SU-DHL-6 (cell line): Measurements from ENCODE around the gene RIMS4.

Experiments used
- EZH2phosphoT487 ChIP-seq: fragments of 200-600 bp; sonication (generic), shearing (Covaris generic); conservative IDR thresholded peaks from 2 replicates; pipeline ENCODE4 v1.6.1; 2018; ENCODE audit warnings: mild to moderate bottlenecking, antibody characterized with exemption, low read length, moderate library complexity, mixed read lengths
- TF ChIP-seq, protein P1 (sequence below): fragments of 200-600 bp; sonication (generic); IDR thresholded peaks from one replicate; pipeline ENCODE4 v1.5.1; 2017; ENCODE audit warnings: antibody characterized with exemption, mild to moderate bottlenecking, low read length, moderate library complexity; ENCODE audit not compliant: insufficient read depth, poor library complexity, severe bottlenecking

- TF ChIP-seq, protein P1, sequence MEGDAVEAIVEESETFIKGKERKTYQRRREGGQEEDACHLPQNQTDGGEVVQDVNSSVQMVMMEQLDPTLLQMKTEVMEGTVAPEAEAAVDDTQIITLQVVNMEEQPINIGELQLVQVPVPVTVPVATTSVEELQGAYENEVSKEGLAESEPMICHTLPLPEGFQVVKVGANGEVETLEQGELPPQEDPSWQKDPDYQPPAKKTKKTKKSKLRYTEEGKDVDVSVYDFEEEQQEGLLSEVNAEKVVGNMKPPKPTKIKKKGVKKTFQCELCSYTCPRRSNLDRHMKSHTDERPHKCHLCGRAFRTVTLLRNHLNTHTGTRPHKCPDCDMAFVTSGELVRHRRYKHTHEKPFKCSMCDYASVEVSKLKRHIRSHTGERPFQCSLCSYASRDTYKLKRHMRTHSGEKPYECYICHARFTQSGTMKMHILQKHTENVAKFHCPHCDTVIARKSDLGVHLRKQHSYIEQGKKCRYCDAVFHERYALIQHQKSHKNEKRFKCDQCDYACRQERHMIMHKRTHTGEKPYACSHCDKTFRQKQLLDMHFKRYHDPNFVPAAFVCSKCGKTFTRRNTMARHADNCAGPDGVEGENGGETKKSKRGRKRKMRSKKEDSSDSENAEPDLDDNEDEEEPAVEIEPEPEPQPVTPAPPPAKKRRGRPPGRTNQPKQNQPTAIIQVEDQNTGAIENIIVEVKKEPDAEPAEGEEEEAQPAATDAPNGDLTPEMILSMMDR: no peak
- no peak for TF ChIP-seq EZH2phosphoT487
These were observed 46.6 kb upstream of the RIMS4 start for GRCh38 chr20:44856856-44857448.
